SK-N-SH (cell line): ENCODE data around the gene SURF1. TPM values are rescaled to one million over a fixed set of nuclear protein-coding genes. Genes with fewer than 3 reads are reported as not detected.

Experiments
- CTCF ChIA-PET: fragments of 300-600, 350-600 bp; formaldehyde crosslinking; extraction: SDS; loops from one replicate; lab custom pipeline; 2021; lab: Yijun Ruan, JAX
- POLR2A ChIA-PET: fragments of 350-600 bp; sonication (Branson Sonifier 250); formaldehyde crosslinking; extraction: SDS; loops from one replicate; lab custom pipeline; 2020; ENCODE audit warnings: antibody characterized with exemption, inconsistent platforms; lab: Yijun Ruan, JAX
- DNase-seq: peaks from one replicate; pipeline ENCODE4 v3.0.0; 2012
- H2AFZ ChIP-seq: fragments of 200-600 bp; sonication (generic); 2 replicates; pipeline ENCODE4 v1.8.1; 2016; ENCODE audit warnings: antibody characterized with exemption, mild to moderate bottlenecking, low read depth
- H3F3A ChIP-seq: fragments of 200-600 bp; sonication (generic); replicated peaks from 2 replicates; pipeline ENCODE3; 2016; ENCODE audit warnings: antibody characterized with exemption, mild to moderate bottlenecking; ENCODE audit not compliant: insufficient read depth
- H3K27ac ChIP-seq, 2 experiments: fragments of 200-500 bp in 1 of 2; fragments of 200-600 bp in 1 of 2; sonication (Bioruptor generic) in 1 of 2; sonication (generic), shearing (Covaris generic) in 1 of 2; 2 replicates each; pipeline versions ENCODE4 v1.5.1 to v1.6.1; 2014 to 2016; ENCODE audit warnings: low read depth in 2 of 2, inconsistent platforms in 1 of 2, low read length in 1 of 2, mild to moderate bottlenecking in 1 of 2, mixed read lengths in 1 of 2
- H3K27me3 ChIP-seq: fragments of 200-600 bp; sonication (generic), shearing (Covaris generic); 2 replicates; pipeline ENCODE4 v1.6.1; 2016; ENCODE audit warnings: mixed run types; ENCODE audit not compliant: insufficient read depth
- H3K36me3 ChIP-seq, 2 experiments: fragments of 200-500 bp in 1 of 2; fragments of 200-600 bp in 1 of 2; sonication (Bioruptor generic) in 1 of 2; sonication (generic) in 1 of 2; replicated peaks in 1 of 2; 2 replicates each; pipeline versions ENCODE3 to v1.5.1; 2014 to 2016; ENCODE audit warnings: low read length in 1 of 2, mild to moderate bottlenecking in 1 of 2; ENCODE audit not compliant: insufficient read depth in 2 of 2, control insufficient read depth in 1 of 2
- H3K4me1 ChIP-seq, 2 experiments: fragments of 200-500 bp in 1 of 2; fragments of 200-600 bp in 1 of 2; sonication (Bioruptor generic) in 1 of 2; sonication (generic), shearing (Covaris generic) in 1 of 2; 2 replicates each; pipeline versions ENCODE4 v1.5.1 to v1.6.1; 2014 to 2016; ENCODE audit warnings: low read depth in 1 of 2, low read length in 1 of 2, mixed run types in 1 of 2; ENCODE audit not compliant: insufficient read depth in 2 of 2, control insufficient read depth in 1 of 2
- H3K4me2 ChIP-seq: fragments of 200-600 bp; sonication (generic), shearing (Covaris generic); 2 replicates; pipeline ENCODE4 v1.6.1; 2017; ENCODE audit warnings: mixed run types
- H3K4me3 ChIP-seq, 2 experiments: fragments of 200-500 bp in 1 of 2; fragments of 200-600 bp in 1 of 2; sonication (Bioruptor generic) in 1 of 2; sonication (generic), shearing (Covaris generic) in 1 of 2; 2 replicates each; pipeline versions ENCODE4 v1.5.1 to v1.8.1; 2014 to 2016; ENCODE audit warnings: low read depth in 2 of 2, inconsistent platforms in 1 of 2, low read length in 1 of 2, mild to moderate bottlenecking in 1 of 2, mixed read lengths in 1 of 2, moderate library complexity in 1 of 2
- H3K79me2 ChIP-seq: fragments of 200-600 bp; sonication (generic); 2 replicates; pipeline ENCODE4 v1.8.1; 2017; ENCODE audit warnings: mild to moderate bottlenecking; ENCODE audit not compliant: insufficient read depth
- H3K9ac ChIP-seq: fragments of 200-600 bp; sonication (generic); 2 replicates; pipeline ENCODE4 v1.6.1; 2017; ENCODE audit warnings: mixed run types
- H3K9me2 ChIP-seq: fragments of 200-600 bp; sonication (generic); 2 replicates; pipeline ENCODE4 v1.6.1; 2017; ENCODE audit warnings: mixed run types
- H3K9me3 ChIP-seq: fragments of 200-600 bp; sonication (generic); 2 replicates; pipeline ENCODE4 v1.6.1; 2017; ENCODE audit warnings: mixed run types, mild to moderate bottlenecking, moderate library complexity
- H4K20me1 ChIP-seq: fragments of 200-600 bp; sonication (generic); 2 replicates; pipeline ENCODE4 v1.6.1; 2017; ENCODE audit warnings: mild to moderate bottlenecking, mixed run types; ENCODE audit not compliant: insufficient read depth
- ELF1 ChIP-seq: IDR thresholded peaks from 2 replicates; pipeline ENCODE4 v1.4.0; 2012
- EP300 ChIP-seq, 2 experiments: IDR thresholded peaks; 2 replicates each; pipeline versions ENCODE4 v1.4.0 to v1.6.1; 2012; ENCODE audit warnings: borderline replicate concordance in 1 of 2, low read depth in 1 of 2, low read length in 1 of 2
- EZH2phosphoT487 ChIP-seq: fragments of 200-600 bp; sonication (generic); IDR thresholded peaks from 2 replicates; pipeline ENCODE4 v1.6.1; 2017; ENCODE audit warnings: low read depth, mixed run types, mild to moderate bottlenecking, antibody characterized with exemption, moderate library complexity, borderline replicate concordance
- FOXJ3 ChIP-seq: sonication (generic); formaldehyde crosslinking; IDR thresholded peaks from 2 replicates; pipeline ENCODE4 v1.5.1; 2020; ENCODE audit warnings: mild to moderate bottlenecking, missing genetic modification reagents
- FOXM1 ChIP-seq: IDR thresholded peaks from 2 replicates; pipeline ENCODE4 v1.4.0; 2012; ENCODE audit warnings: low read depth, mild to moderate bottlenecking
- GABPA ChIP-seq: IDR thresholded peaks from 2 replicates; pipeline ENCODE4 v1.4.0; 2012; ENCODE audit warnings: low read depth, mild to moderate bottlenecking
- GATA2 ChIP-seq: sonication (generic); formaldehyde crosslinking; IDR thresholded peaks from 2 replicates; pipeline ENCODE4 v1.5.0; 2020; ENCODE audit warnings: mild to moderate bottlenecking, missing genetic modification reagents
- MXI1 ChIP-seq: IDR thresholded peaks from 2 replicates; pipeline ENCODE4 v1.6.1; 2012; ENCODE audit warnings: mild to moderate bottlenecking, low read depth, low read length, improper control_type of control experiment
- NFIC ChIP-seq: IDR thresholded peaks from 2 replicates; pipeline ENCODE4 v1.4.0; 2012; ENCODE audit warnings: borderline replicate concordance
- POLR2AphosphoS5 ChIP-seq: IDR thresholded peaks from 2 replicates; pipeline ENCODE4 v1.6.1; 2012; ENCODE audit warnings: low read depth, low read length
- RAD21 ChIP-seq: IDR thresholded peaks from 2 replicates; pipeline ENCODE4 v1.6.1; 2012; ENCODE audit warnings: mild to moderate bottlenecking, low read length
- RCOR1 ChIP-seq: fragments of 150-350 bp; IDR thresholded peaks from 2 replicates; pipeline ENCODE4 v1.6.1; 2017; ENCODE audit warnings: antibody characterized with exemption, low read length
- RFX5 ChIP-seq: IDR thresholded peaks from 2 replicates; pipeline ENCODE4 v1.6.1; 2012; ENCODE audit warnings: mild to moderate bottlenecking, improper control_type of control experiment, low read length
- RXRA ChIP-seq: IDR thresholded peaks from 2 replicates; pipeline ENCODE4 v1.4.0; 2012; ENCODE audit warnings: low read depth, mild to moderate bottlenecking, borderline replicate concordance
- SMC3 ChIP-seq: IDR thresholded peaks from 2 replicates; pipeline ENCODE4 v1.6.1; 2012; ENCODE audit warnings: low read depth, low read length, improper control_type of control experiment
- TAF1 ChIP-seq: IDR thresholded peaks from 2 replicates; pipeline ENCODE4 v1.6.1; 2012; ENCODE audit warnings: low read depth, mild to moderate bottlenecking, low read length, moderate library complexity, borderline replicate concordance
- TEAD4 ChIP-seq: IDR thresholded peaks from 2 replicates; pipeline ENCODE4 v1.4.0; 2012; ENCODE audit warnings: mild to moderate bottlenecking, borderline replicate concordance; ENCODE audit not compliant: insufficient read depth
- YY1 ChIP-seq: IDR thresholded peaks from 2 replicates; pipeline ENCODE4 v1.4.0; 2012; ENCODE audit warnings: low read depth, mild to moderate bottlenecking
- WGBS: methylation state at CpG from one replicate; pipeline ENCODE4 v1.1.6; 2017; ENCODE audit warnings: low lambda C conversion rate; 5-methylcytosine and 5-hydroxymethylcytosine counted together
- polyA plus RNA-seq, 3 experiments: library from polyadenylated mRNA; depleted of rRNA; stranded (reverse); fragments of >200 nt; gene quantifications; 2 replicates each; pipeline ENCODE4 v1.2.3, GENCODE V29; 2012
- TF ChIP-seq, protein P1 (sequence below): IDR thresholded peaks from 2 replicates; pipeline ENCODE4; 2012
- TF ChIP-seq, protein P2 (sequence below): IDR thresholded peaks from 2 replicates; pipeline ENCODE4 v1.6.1; 2012; ENCODE audit warnings: mild to moderate bottlenecking, low read depth, low read length, moderate library complexity
- TF ChIP-seq, protein P3 (sequence below): IDR thresholded peaks from 2 replicates; pipeline ENCODE4 v1.4.0; 2012; ENCODE audit warnings: low read depth, borderline replicate concordance
- TF ChIP-seq, protein P4 (sequence below): IDR thresholded peaks from 2 replicates; pipeline ENCODE4 v1.4.0; 2012; ENCODE audit warnings: low read depth, borderline replicate concordance
- TF ChIP-seq, protein P5 (sequence below): fragments of 150-350 bp; IDR thresholded peaks from 2 replicates; pipeline ENCODE4 v1.6.1; 2017; ENCODE audit warnings: antibody characterized with exemption, low read length, low read depth, borderline replicate concordance

Gene SURF1, protein sequence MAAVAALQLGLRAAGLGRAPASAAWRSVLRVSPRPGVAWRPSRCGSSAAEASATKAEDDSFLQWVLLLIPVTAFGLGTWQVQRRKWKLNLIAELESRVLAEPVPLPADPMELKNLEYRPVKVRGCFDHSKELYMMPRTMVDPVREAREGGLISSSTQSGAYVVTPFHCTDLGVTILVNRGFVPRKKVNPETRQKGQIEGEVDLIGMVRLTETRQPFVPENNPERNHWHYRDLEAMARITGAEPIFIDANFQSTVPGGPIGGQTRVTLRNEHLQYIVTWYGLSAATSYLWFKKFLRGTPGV
- 97.9 and 103 TPM in 2 replicates for polyA plus RNA-seq (2012; rRNA removed)
- polyA plus RNA-seq (2012; cell fraction: cytosol; rRNA removed): 88.7 and 93.3 TPM in 2 replicates
- 110 and 112 TPM in 2 replicates for polyA plus RNA-seq (2012; cell fraction: nucleus; rRNA removed)

DNA sequence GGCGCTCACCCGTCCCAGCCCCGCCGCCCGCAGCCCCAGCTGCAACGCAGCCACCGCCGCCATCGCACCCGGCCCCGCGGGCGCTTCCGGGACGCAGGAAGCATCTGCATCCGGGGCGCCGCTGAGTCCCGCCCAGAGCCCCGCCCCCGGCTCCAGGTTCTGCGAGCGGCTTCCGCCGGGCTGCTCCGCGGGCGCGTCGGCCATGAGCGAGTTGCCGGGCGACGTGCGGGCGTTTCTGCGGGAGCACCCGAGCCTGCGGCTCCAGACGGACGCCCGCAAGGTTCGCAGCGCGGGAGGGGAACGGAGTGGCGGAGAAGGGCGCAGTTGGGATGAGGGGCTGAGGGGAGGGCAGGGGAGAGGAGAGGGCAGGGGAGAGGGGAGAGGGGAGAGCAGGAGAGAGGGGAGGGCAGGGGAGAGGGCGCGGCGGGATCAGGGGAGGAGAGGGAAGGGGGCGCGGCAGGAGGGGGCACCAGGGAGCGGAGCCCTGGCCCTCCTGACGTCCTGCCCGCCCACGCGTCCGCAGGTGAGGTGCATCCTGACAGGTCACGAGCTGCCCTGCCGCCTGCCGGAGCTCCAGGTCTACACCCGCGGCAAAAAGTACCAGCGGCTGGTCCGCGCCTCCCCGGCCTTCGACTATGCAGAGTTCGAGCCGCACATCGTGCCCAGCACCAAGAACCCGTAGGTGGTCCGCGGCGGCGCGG is at the start of gene SURF1, which contains the start of gene SURF2:
Gene SURF1, minus strand, starts transcription at position 97 of the 701 bp plus-strand sequence. Its CDS starts 34 bp downstream, at position 63.
Gene SURF2, plus strand, starts transcription at position 160 of the 701 bp plus-strand sequence. Its CDS starts 43 bp downstream, at position 203.
- Histone ChIP-seq H3K4me2 (peak within 1 kb of the TSS; percentile 97), H3K9me2 (no peaks in the 10 kb centered on the region), H3K27ac (peak within 1 kb of the TSS; percentile 34 to 68; a peak in 3 of 4 replicates), H4K20me1 (peaks cover 15% of the 10 kb centered on the region), H3K79me2 (peaks cover 45% of the 10 kb centered on the region), H3K9me3 (no peaks in the 10 kb centered on the region), H3K9ac (peak within 1 kb of the TSS; percentile 79), H3K27me3 (no peaks in the 10 kb centered on the region), H3K4me3 (peak within 1 kb of the TSS; percentile 86 to 90), H2AFZ (no peak within 1 kb of the TSS), H3F3A (peaks cover 27% of the 10 kb centered on the region), H3K4me1 (peaks cover 13 to 33% of the 10 kb centered on the region in 2 experiments; a peak in 2 of 4 replicates), H3K36me3 (peaks cover 8 to 57% of the 10 kb centered on the region in 2 experiments)
- POLR2A ChIA-PET: interaction anchor here (1.1 to 2.5 kb wide), 4 partner anchors 8 to 19 kb away, joined by 3 to 11 read pairs (median 3); partner anchors contain the start of genes MED22 and RPL7A
- CTCF ChIA-PET: interaction anchor here (0.9 to 1.9 kb wide), 8 partner anchors 9 to 176 kb away, joined by 3 to 7 read pairs (median 4); partner anchors contain the start of genes MED22, RPL7A and SLC2A6
- WGBS: 1% methylated on average over 22 of the region's 78 CpGs
- DNase-seq: peak; percentile 97
- no peak for TF ChIP-seq RCOR1
- TF ChIP-seq NFIC: no peak
- TF ChIP-seq, protein P1, sequence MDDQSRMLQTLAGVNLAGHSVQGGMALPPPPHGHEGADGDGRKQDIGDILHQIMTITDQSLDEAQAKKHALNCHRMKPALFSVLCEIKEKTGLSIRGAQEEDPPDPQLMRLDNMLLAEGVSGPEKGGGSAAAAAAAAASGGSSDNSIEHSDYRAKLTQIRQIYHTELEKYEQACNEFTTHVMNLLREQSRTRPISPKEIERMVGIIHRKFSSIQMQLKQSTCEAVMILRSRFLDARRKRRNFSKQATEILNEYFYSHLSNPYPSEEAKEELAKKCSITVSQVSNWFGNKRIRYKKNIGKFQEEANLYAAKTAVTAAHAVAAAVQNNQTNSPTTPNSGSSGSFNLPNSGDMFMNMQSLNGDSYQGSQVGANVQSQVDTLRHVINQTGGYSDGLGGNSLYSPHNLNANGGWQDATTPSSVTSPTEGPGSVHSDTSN: no peak
- TF ChIP-seq, protein P2, sequence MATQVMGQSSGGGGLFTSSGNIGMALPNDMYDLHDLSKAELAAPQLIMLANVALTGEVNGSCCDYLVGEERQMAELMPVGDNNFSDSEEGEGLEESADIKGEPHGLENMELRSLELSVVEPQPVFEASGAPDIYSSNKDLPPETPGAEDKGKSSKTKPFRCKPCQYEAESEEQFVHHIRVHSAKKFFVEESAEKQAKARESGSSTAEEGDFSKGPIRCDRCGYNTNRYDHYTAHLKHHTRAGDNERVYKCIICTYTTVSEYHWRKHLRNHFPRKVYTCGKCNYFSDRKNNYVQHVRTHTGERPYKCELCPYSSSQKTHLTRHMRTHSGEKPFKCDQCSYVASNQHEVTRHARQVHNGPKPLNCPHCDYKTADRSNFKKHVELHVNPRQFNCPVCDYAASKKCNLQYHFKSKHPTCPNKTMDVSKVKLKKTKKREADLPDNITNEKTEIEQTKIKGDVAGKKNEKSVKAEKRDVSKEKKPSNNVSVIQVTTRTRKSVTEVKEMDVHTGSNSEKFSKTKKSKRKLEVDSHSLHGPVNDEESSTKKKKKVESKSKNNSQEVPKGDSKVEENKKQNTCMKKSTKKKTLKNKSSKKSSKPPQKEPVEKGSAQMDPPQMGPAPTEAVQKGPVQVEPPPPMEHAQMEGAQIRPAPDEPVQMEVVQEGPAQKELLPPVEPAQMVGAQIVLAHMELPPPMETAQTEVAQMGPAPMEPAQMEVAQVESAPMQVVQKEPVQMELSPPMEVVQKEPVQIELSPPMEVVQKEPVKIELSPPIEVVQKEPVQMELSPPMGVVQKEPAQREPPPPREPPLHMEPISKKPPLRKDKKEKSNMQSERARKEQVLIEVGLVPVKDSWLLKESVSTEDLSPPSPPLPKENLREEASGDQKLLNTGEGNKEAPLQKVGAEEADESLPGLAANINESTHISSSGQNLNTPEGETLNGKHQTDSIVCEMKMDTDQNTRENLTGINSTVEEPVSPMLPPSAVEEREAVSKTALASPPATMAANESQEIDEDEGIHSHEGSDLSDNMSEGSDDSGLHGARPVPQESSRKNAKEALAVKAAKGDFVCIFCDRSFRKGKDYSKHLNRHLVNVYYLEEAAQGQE: no peak
- peak; percentile 84 for TF ChIP-seq GABPA
- TF ChIP-seq EZH2phosphoT487: no peak
- no peak for TF ChIP-seq RXRA
- TF ChIP-seq, protein P3, sequence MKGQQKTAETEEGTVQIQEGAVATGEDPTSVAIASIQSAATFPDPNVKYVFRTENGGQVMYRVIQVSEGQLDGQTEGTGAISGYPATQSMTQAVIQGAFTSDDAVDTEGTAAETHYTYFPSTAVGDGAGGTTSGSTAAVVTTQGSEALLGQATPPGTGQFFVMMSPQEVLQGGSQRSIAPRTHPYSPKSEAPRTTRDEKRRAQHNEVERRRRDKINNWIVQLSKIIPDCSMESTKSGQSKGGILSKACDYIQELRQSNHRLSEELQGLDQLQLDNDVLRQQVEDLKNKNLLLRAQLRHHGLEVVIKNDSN: peak; percentile 34; the same call in 1 of the 2 replicates
- TF ChIP-seq TEAD4: no peak
- no peak for TF ChIP-seq GATA2 (CRISPR knock-in tag)
- TF ChIP-seq RAD21: no peak
- TF ChIP-seq, protein P4, sequence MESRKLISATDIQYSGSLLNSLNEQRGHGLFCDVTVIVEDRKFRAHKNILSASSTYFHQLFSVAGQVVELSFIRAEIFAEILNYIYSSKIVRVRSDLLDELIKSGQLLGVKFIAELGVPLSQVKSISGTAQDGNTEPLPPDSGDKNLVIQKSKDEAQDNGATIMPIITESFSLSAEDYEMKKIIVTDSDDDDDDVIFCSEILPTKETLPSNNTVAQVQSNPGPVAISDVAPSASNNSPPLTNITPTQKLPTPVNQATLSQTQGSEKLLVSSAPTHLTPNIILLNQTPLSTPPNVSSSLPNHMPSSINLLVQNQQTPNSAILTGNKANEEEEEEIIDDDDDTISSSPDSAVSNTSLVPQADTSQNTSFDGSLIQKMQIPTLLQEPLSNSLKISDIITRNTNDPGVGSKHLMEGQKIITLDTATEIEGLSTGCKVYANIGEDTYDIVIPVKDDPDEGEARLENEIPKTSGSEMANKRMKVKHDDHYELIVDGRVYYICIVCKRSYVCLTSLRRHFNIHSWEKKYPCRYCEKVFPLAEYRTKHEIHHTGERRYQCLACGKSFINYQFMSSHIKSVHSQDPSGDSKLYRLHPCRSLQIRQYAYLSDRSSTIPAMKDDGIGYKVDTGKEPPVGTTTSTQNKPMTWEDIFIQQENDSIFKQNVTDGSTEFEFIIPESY: no peak
- TF ChIP-seq RFX5: no peak
- TF ChIP-seq TAF1: peak; percentile 91
- TF ChIP-seq FOXJ3 (CRISPR knock-in tag): no peak
- TF ChIP-seq YY1: peak; percentile 86
- peak; percentile 65 for TF ChIP-seq ELF1
- TF ChIP-seq SMC3: no peak
- TF ChIP-seq, protein P5, sequence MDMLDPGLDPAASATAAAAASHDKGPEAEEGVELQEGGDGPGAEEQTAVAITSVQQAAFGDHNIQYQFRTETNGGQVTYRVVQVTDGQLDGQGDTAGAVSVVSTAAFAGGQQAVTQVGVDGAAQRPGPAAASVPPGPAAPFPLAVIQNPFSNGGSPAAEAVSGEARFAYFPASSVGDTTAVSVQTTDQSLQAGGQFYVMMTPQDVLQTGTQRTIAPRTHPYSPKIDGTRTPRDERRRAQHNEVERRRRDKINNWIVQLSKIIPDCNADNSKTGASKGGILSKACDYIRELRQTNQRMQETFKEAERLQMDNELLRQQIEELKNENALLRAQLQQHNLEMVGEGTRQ: no peak
- TF ChIP-seq FOXM1: no peak
- peak; percentile 83 for TF ChIP-seq POLR2AphosphoS5
- TF ChIP-seq MXI1: peak; percentile 77
- no peak for TF ChIP-seq EP300 (IDR thresholded peaks at IDR 0.05; ENCODE audit: borderline replicate concordance in 1 of 2, low read depth in 1 of 2, low read length in 1 of 2)
